Calu3 (cell line): ENCODE data around the gene INTS1. TPM values are rescaled to one million over a fixed set of nuclear protein-coding genes. Genes with fewer than 3 reads are reported as not detected.

Experiments
- BruUV-seq: library from RNA; stranded (reverse); fragments of 400-500 nt; replicated peaks from 2 replicates; lab custom pipeline; 2021; lab: Mats Ljungman, UMichigan
- CTCF ChIA-PET: fragments of 300-600 bp; sonication (Branson Sonifier 250); formaldehyde crosslinking; loops from one replicate; lab custom pipeline; 2022; ENCODE audit warnings: antibody characterized with exemption; lab: Charles Lee
- DNase-seq: peaks from one replicate; pipeline ENCODE4 v3.0.0; 2022
- H3K27ac Mint-ChIP-seq: one replicate; pipeline ENCODE4 v1.8.0; 2022; ENCODE audit warnings: mixed read lengths; ENCODE audit not compliant: unreplicated experiment
- H3K27me3 Mint-ChIP-seq: one replicate; pipeline ENCODE4 v1.8.0; 2022; ENCODE audit warnings: mixed read lengths; ENCODE audit not compliant: unreplicated experiment
- H3K36me3 Mint-ChIP-seq: one replicate; pipeline ENCODE4 v1.8.0; 2022; ENCODE audit warnings: mild to moderate bottlenecking, moderate library complexity, mixed read lengths; ENCODE audit not compliant: insufficient read depth, unreplicated experiment
- H3K4me1 Mint-ChIP-seq: one replicate; pipeline ENCODE4 v1.8.0; 2022; ENCODE audit warnings: mild to moderate bottlenecking, low read depth, mixed read lengths; ENCODE audit not compliant: unreplicated experiment
- H3K4me3 Mint-ChIP-seq: one replicate; pipeline ENCODE4 v1.8.0; 2022; ENCODE audit warnings: mild to moderate bottlenecking, low read depth, moderate library complexity, mixed read lengths; ENCODE audit not compliant: unreplicated experiment
- H3K9me3 Mint-ChIP-seq: one replicate; pipeline ENCODE4 v1.8.0; 2022; ENCODE audit warnings: low read depth, mixed read lengths; ENCODE audit not compliant: unreplicated experiment
- intact Hi-C: fragments of 100-400 bp; cut with micrococcal nuclease; formaldehyde crosslinking; loops from one replicate; pipeline ENCODE4 v1.10.0; 2022; ENCODE audit not compliant: unreplicated experiment
- total RNA-seq: library from RNA; stranded (reverse); gene quantifications from 2 replicates; pipeline ENCODE4 v1.2.3, GENCODE V29; 2022
- TF ChIP-seq, protein P1 (sequence below): fragments of 200-600 bp; IDR thresholded peaks from one replicate; pipeline ENCODE4 v1.8.0; 2022; ENCODE audit warnings: antibody characterized with exemption; ENCODE audit not compliant: unreplicated experiment

The INTS1 gene
- total RNA-seq, 1 experiment from 2014 or later: 192 TPM

DNA sequence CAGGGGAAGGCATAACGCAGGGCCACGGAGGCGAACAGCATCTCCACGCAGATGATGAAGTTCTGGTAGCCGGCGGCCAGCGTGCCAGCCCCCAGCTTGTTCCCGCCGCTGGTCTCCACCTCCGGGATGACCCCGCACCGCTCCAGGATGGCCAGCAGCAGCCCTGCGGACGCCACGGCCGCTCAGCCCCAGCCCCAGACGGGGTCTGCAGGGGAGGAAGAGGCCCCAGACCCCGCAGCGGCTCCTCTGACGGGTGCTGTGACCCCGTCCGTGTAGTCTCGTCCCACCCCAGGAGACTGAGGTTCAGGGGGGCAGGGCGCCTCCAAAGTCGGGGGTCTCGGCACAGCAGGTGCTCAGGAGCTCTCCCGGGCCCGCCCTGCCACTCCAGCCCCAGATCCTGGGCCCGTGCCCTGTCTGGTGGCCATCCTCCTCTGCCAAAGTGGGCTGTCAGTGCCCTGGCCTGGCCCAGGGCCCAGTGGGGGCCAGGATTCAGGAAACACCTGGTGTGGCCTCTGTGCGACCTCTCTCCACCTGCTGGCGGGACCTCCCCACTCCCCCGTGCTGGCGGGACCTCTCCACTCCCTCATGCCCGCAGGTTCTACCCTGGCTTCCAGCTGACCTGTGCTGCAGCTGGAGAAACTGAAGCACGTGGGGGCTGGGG, 43.7 kb upstream of the INTS1 start:
- no peak for DNase-seq
- Mint-ChIP-seq H3K9me3 (no peaks in the 10 kb centered on the region), H3K27me3 (no peaks in the 10 kb centered on the region), H3K4me3 (peak overlapping the region; percentile 3), H3K4me1 (peaks cover 23% of the 10 kb centered on the region), H3K36me3 (peaks cover 92% of the 10 kb centered on the region), H3K27ac (peak overlapping the region; percentile 45)
- no TSS peak for BruUV-seq
- intact Hi-C loops: no loop called here
- CTCF ChIA-PET: no interaction called here
- TF ChIP-seq, protein P1, sequence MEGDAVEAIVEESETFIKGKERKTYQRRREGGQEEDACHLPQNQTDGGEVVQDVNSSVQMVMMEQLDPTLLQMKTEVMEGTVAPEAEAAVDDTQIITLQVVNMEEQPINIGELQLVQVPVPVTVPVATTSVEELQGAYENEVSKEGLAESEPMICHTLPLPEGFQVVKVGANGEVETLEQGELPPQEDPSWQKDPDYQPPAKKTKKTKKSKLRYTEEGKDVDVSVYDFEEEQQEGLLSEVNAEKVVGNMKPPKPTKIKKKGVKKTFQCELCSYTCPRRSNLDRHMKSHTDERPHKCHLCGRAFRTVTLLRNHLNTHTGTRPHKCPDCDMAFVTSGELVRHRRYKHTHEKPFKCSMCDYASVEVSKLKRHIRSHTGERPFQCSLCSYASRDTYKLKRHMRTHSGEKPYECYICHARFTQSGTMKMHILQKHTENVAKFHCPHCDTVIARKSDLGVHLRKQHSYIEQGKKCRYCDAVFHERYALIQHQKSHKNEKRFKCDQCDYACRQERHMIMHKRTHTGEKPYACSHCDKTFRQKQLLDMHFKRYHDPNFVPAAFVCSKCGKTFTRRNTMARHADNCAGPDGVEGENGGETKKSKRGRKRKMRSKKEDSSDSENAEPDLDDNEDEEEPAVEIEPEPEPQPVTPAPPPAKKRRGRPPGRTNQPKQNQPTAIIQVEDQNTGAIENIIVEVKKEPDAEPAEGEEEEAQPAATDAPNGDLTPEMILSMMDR: no peak

DNA sequence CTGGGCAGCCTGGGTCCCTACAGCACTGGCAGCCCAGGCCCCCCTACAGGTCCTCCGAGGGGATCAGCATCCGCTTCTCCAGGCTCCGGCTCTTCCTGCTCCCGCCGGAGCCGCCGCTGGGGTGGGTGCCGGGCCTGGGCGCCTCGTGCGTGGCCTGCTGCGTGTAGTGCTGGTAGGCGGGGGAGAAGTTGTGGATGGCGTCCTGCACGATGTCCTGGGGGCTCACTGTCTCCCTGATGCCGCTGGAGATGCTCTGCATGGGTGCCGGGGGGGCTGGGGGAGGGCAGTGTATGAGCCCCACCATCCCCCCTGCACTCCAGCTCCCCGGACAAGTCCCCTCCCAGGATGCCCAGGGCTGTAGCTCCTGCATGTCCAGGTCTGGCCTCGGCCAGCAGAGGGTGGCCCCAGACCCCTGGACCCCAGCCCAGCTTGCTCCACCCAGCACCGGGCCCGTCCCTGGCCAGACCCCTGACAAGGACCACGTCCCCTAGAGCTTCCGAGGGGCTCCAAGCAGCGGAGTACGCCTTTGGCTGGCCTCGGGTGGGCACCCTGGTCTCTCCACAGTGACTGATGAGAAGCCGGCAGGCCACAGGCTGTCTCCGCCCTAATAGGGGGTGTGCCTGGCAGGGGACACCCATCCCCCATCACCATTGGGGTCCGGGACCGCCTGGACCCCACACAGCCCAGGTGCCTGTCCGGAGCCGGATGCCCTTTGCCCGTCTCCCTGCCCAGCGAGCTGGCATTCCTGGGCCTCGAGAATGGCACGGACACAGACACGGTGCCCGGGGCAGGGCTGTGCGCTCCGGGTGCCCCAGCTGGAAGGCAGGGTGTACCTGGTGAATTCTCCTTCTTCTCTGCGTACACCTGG, 43.0 kb upstream of the INTS1 start:
- peaks cover 92% of the 10 kb centered on the region for H3K36me3 Mint-ChIP-seq
- H3K27ac Mint-ChIP-seq: peak overlapping the region; percentile 57
- DNase-seq: no peak
- TF ChIP-seq, protein P1: no peak
- CTCF ChIA-PET: no interaction called here
- no peaks in the 10 kb centered on the region for H3K9me3 Mint-ChIP-seq
- H3K4me1 Mint-ChIP-seq: peaks cover 31% of the 10 kb centered on the region
- H3K4me3 Mint-ChIP-seq: peak overlapping the region; percentile 20
- intact Hi-C loops: no loop called here
- no peaks in the 10 kb centered on the region for H3K27me3 Mint-ChIP-seq
- no TSS peak for BruUV-seq

DNA sequence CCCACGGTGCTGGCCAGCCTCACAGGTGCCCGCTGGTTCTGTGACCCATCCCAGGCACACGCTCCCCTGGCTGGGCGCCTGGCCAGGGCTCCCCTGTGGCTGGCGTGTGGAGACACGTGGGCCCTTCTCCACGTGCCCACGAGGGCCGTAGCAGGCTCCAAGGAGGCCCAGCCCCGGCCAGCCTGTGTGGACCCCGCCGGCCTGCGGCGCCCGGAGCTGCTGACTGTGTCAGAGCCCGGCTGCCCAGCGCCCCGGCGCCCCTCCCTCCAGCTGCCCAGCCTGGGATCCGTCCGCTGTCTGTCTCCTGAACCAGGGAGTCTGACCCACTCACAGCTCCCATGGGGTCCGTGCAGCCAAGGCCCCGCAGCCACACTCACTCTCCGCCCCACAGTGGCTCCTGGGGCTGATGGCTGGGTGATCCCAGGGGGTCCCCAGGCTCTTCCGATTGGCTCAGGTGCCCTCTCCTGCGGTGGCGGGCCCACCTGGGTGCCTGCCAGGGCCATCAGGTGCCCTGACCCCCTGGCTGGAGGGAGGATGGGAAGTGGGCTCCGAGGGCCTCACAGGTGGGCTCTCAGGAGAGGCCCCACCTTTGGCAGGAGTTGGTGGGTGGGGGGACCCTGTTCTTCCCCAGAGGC, 42.2 kb upstream of the INTS1 start:
- DNase-seq: no peak
- H3K9me3 Mint-ChIP-seq: no peaks in the 10 kb centered on the region
- H3K27ac Mint-ChIP-seq: peak overlapping the region; percentile 57
- peaks cover 34% of the 10 kb centered on the region for H3K4me1 Mint-ChIP-seq
- CTCF ChIA-PET: no interaction called here
- no peaks in the 10 kb centered on the region for H3K27me3 Mint-ChIP-seq
- H3K36me3 Mint-ChIP-seq: peaks cover 97% of the 10 kb centered on the region
- H3K4me3 Mint-ChIP-seq: peak overlapping the region; percentile 20
- intact Hi-C loops: no loop called here
- no TSS peak for BruUV-seq
- TF ChIP-seq, protein P1: no peak

DNA sequence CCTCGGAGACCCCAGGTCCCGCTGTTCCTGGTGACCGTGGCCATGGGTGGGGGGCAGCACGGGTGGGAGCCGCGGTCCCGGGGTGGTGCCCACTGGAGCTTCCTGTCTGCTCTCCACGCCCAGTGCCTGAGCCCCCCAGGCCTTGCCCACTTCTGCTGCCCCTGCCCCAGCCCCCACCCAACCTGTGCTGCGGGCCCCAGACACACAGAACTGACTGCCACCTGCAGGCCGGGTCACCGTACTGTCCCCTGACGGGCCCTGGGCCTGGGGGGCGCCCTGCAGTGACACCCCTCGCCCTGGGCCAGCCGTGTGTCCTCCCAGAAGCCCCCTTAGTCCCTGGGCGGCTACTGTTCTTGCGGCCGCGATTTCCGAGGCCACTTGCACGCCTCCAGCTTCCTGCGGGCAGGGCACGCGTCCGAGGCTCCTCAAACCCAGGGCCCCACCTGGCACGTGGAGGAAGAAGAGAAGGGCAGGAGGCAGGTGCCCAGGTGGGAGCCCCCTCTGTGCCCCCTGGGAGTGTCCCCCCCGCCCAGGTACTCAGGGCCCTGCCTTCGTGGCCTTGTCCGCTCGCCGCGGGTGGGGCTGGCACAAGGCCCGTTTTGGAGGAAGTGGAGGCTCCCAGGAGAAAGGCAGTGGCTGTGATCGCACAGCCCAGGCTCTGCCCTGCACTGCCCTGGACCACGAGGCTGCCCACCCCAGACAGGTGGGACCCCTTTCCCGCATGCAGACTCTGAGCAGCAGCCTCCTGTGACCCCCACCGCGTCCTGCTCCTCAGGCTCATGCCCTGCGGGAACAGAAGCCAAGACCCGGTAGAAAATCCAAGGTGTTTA, 41.4 kb upstream of the INTS1 start:
- peak overlapping the region; percentile 57 for H3K27ac Mint-ChIP-seq
- no peaks in the 10 kb centered on the region for H3K27me3 Mint-ChIP-seq
- DNase-seq: no peak
- peaks cover 34% of the 10 kb centered on the region for H3K4me1 Mint-ChIP-seq
- H3K4me3 Mint-ChIP-seq: peak overlapping the region; percentile 20
- TF ChIP-seq, protein P1: peak; percentile 43
- H3K9me3 Mint-ChIP-seq: no peaks in the 10 kb centered on the region
- peaks cover 100% of the 10 kb centered on the region for H3K36me3 Mint-ChIP-seq
- CTCF ChIA-PET: no interaction called here
- BruUV-seq: no TSS peak
- intact Hi-C loops: no loop called here
